ENCODE data around the gene CYP3A7.
"Not testable (repeated sequence)": the region's sequence is repeated elsewhere in the genome, so short reads cannot be mapped to it uniquely, and the experiment has no call there.

The CYP3A7 gene

GRCh38 chr7:99731638-99732374 is 3.2 kb downstream of the CYP3A7 start:
- in situ Hi-C loops (cut with HindIII; ENCODE audit: low sequenced_read_pairs): no loop called here
- no peak for DNase-seq (ENCODE audit: low read depth)
- H3K4me3 ChIP-seq (ENCODE audit: low read depth, low read length): no peak overlapping the region
- no peak for TF ChIP-seq CTCF (IDR thresholded peaks at IDR 0.05; ENCODE audit: low read depth, low read length, missing control alignments)

GRCh38 chr7:99730992-99731391 is 4.0 kb downstream of the CYP3A7 start:
- in situ Hi-C loops (cut with HindIII; ENCODE audit: low sequenced_read_pairs): no loop called here
- no peak for TF ChIP-seq CTCF (IDR thresholded peaks at IDR 0.05; ENCODE audit: low read depth, low read length, missing control alignments)
- no peak overlapping the region for H3K4me3 ChIP-seq (ENCODE audit: low read depth, low read length)
- DNase-seq (ENCODE audit: low read depth): no peak

- in situ Hi-C loops (cut with HindIII; ENCODE audit: low sequenced_read_pairs): no loop called here
- DNase-seq (ENCODE audit: low read depth): no peak
- TF ChIP-seq CTCF (IDR thresholded peaks at IDR 0.05; ENCODE audit: low read depth, low read length, missing control alignments): no peak
These were observed 4.7 kb downstream of the CYP3A7 start for GRCh38 chr7:99730238-99730810.

GRCh38 chr7:99729486-99730237 is 5.3 kb downstream of the CYP3A7 start:
- DNase-seq (ENCODE audit: low read depth): no peak
- no peak for TF ChIP-seq CTCF (IDR thresholded peaks at IDR 0.05; ENCODE audit: low read depth, low read length, missing control alignments)
- H3K4me3 ChIP-seq (ENCODE audit: low read depth, low read length): no peak overlapping the region
- in situ Hi-C loops (cut with HindIII; ENCODE audit: low sequenced_read_pairs): no loop called here

More at GRCh38 chr7:99730238-99730810, 4.7 kb downstream of the CYP3A7 start:
- H3K4me3 ChIP-seq (ENCODE audit: low read depth, low read length): no peak overlapping the region

- no peak for TF ChIP-seq CTCF (IDR thresholded peaks at IDR 0.05; ENCODE audit: low read depth, low read length, missing control alignments)
- no peak for DNase-seq (ENCODE audit: low read depth)
- no peak overlapping the region for H3K4me3 ChIP-seq (ENCODE audit: low read depth, low read length)
- in situ Hi-C loops (cut with HindIII; ENCODE audit: low sequenced_read_pairs): no loop called here
These were observed 6.4 kb downstream of the CYP3A7 start for GRCh38 chr7:99728615-99729014.

GRCh38 chr7:99723201-99723600 is 11.8 kb downstream of the CYP3A7 start:
- DNase-seq (ENCODE audit: low read depth); H3K4me3 ChIP-seq (ENCODE audit: low read depth, low read length); in situ Hi-C loops (cut with HindIII; ENCODE audit: low sequenced_read_pairs): not testable (repeated sequence)

All from astrocyte of the cerebellum (primary cell).